Neural crest cell (in vitro differentiated cells): Measurements from ENCODE around the gene PIEZO2. TPM values are rescaled to one million over a fixed set of nuclear protein-coding genes. Genes with fewer than 3 reads are reported as not detected.
"Not testable (repeated sequence)": the region's sequence is repeated elsewhere in the genome, so short reads cannot be mapped to it uniquely, and the experiment has no call there.

Source experiments
- DNase-seq: peaks from one replicate; pipeline ENCODE4 v3.0.0; 2021; ENCODE audit warnings: low read depth, mixed read lengths, low spot score
- H3K27ac Mint-ChIP-seq: one replicate; pipeline ENCODE4 v1.8.0; 2021; ENCODE audit warnings: mild to moderate bottlenecking, mixed read lengths; ENCODE audit not compliant: unreplicated experiment
- H3K27me3 Mint-ChIP-seq: 2 replicates; pipeline ENCODE4 v1.8.0; 2021; ENCODE audit warnings: low read depth, mild to moderate bottlenecking, mixed read lengths
- H3K36me3 Mint-ChIP-seq: 2 replicates; pipeline ENCODE4 v1.8.0; 2021; ENCODE audit warnings: low read depth, mild to moderate bottlenecking, mixed read lengths
- H3K4me1 Mint-ChIP-seq: 2 replicates; pipeline ENCODE4 v1.8.0; 2021; ENCODE audit warnings: mixed read lengths
- H3K4me3 Mint-ChIP-seq: one replicate; pipeline ENCODE4 v1.8.0; 2021; ENCODE audit warnings: mild to moderate bottlenecking, mixed read lengths
- H3K9me3 Mint-ChIP-seq: 2 replicates; pipeline ENCODE4 v1.8.0; 2021; ENCODE audit warnings: mixed read lengths
- microRNA-seq: library from miRNA; unstranded; fragments of <30 nt; microRNA quantifications from one replicate; pipeline ENCODE4, GENCODE V29; 2020
- total RNA-seq: library from RNA; stranded (reverse); gene quantifications from 2 replicates; pipeline ENCODE4 v1.2.1, GENCODE V29; 2021

PIEZO2 gene
- total RNA-seq, 1 donor from 2014 or later, result 15.5 TPM

DNA sequence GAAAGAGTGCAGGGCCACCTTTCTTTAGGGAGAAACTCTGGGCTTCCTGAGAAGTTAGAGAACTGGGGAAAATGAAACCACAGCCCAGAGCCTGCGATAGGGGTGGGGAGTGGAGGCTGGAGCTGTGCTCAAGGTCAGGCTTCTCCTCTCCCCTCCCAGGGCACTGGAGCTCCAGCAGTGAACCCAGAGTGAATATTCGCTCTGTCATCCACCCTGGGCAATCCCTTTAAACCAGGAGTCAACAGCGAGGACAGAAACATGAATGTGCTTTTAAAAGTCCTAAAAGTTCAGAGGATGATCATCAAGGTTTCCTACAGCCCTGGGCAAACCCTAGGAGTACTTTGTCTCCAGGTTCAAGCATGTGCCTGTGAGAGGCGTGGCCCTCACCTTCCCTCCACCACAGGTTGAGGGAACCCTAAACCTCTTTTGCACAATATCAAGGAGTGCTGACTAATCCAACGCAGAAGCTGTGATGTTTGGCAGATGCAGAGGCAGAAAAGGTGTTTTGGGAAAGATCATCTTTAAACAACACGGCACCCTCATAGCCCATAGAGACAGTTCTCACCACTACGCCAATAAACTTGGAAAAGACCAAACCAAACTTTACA is 522.7 kb downstream of the PIEZO2 start:
- H3K36me3 Mint-ChIP-seq, DNase-seq: not testable (repeated sequence)

DNA sequence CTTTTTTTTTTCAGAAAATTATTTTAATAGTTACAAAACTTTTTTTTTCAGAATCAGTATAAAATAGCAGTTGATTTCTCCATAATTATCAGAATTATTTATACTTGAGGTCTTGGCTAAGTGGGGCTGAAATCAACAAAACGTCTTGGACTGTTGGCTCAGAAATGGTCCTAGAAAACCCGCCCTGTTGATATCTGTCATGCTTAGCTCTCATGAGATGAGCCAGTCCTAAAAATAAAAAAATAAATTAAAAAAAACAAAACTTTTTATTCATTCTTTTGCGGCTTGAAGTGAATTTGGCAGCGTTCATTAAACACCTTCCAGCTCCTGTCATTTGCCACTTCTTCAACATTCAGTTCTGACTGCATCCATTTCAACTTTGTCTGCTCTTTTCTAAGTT is 525.8 kb downstream of the PIEZO2 start:
- not testable (repeated sequence) for H3K4me3 Mint-ChIP-seq, H3K27me3 Mint-ChIP-seq, DNase-seq, H3K36me3 Mint-ChIP-seq, H3K4me1 Mint-ChIP-seq, H3K27ac Mint-ChIP-seq, H3K9me3 Mint-ChIP-seq

More for the DNA sequence above, 522.7 kb downstream of the PIEZO2 start:
- not testable (repeated sequence) for H3K4me1 Mint-ChIP-seq, H3K4me3 Mint-ChIP-seq, H3K27me3 Mint-ChIP-seq, H3K9me3 Mint-ChIP-seq, H3K27ac Mint-ChIP-seq

DNA sequence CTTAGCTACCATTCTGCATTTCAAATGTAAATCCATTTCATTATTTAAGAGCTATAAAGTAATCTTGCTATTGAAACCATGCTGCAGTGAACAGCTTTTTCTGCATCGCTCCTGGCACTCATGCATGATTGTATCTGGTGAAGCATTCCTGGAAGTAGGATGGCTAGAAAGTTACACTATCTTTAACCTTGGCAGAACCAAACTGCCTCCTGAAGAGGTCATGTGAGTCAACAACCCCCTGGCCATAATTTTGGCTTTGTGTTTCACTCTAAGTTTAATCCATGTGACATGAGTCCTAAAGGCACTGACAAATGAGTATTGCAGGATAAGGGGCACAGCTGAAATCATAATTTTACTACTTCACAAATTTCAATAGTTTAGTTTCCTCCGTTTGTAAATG is 526.4 kb downstream of the PIEZO2 start:
- not testable (repeated sequence) for H3K9me3 Mint-ChIP-seq, H3K4me3 Mint-ChIP-seq, H3K27ac Mint-ChIP-seq, DNase-seq, H3K4me1 Mint-ChIP-seq, H3K36me3 Mint-ChIP-seq, H3K27me3 Mint-ChIP-seq

DNA sequence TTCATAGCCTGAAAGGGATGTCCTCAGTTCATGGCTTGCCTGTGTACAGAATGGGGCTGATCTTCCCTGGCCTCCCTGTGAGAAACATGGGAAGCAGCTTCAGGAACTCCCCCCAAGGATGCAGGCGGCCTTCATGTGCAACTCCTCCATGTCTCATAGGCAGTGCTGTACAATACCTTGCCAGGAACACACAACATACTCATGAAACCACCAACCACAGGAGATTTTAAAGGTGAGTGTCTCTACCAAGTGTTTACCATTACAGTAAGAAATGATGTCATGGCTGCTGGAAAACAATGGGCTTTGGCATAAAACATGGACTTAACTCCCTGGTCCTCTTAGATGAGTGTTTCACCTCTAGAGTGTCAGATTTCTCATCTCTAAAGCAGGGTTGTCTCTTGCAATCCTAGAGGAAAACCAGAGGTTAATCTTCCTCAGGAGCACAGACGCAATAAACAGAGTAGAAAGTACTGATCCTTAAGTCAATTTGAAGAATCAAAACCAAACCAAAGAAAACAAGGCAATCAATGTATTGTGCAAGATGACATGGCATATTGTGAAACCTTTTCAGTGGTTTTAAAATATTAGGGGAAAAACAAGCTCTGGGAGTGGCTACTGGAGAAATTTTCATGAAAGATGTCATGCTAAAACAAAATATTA is 528.6 kb downstream of the PIEZO2 start:
- not testable (repeated sequence) for H3K4me1 Mint-ChIP-seq, H3K4me3 Mint-ChIP-seq, DNase-seq, H3K27ac Mint-ChIP-seq, H3K9me3 Mint-ChIP-seq, H3K36me3 Mint-ChIP-seq, H3K27me3 Mint-ChIP-seq

Small RNAs within 50 kb of the gene (microRNA-seq; reads per million reads assigned to microRNA genes)
- gene MIR6788, result 3.0 reads per million
